Transverse colon (tissue), 4 donors: ENCODE measurements around the gene RGCC. TPM values are rescaled to one million over a fixed set of nuclear protein-coding genes. Genes with fewer than 3 reads are reported as not detected.

Source experiments
- DNase-seq: peaks from one replicate; pipeline ENCODE4 v3.0.0-alpha.2; 2019
- H3K27ac ChIP-seq, 4 donors: fragments of 200-600 bp; sonication (generic); 2 replicates each; pipeline ENCODE4 v1.5.1; 2016 to 2018; ENCODE audit warnings: inconsistent platforms in 4 of 4
- H3K27me3 ChIP-seq: fragments of 200-600 bp; sonication (generic); 2 replicates; pipeline ENCODE4 v1.5.1; 2017; ENCODE audit warnings: inconsistent platforms
- H3K36me3 ChIP-seq, 4 donors: fragments of 200-600 bp; sonication (generic); 2 replicates each; pipeline ENCODE4 v1.5.1; 2017 to 2019; ENCODE audit warnings: inconsistent platforms in 4 of 4
- H3K4me1 ChIP-seq, 4 donors: fragments of 200-600 bp; sonication (generic); 2 replicates each; pipeline ENCODE4 v1.5.1; 2017 to 2020; ENCODE audit warnings: inconsistent platforms in 4 of 4
- H3K4me3 ChIP-seq, 4 donors: fragments of 200-600 bp; sonication (generic); 1 replicate in 1 of 4; 2 replicates in 3 of 4; pipeline versions ENCODE4 v1.5.1 to v1.6.1; 2017 to 2019; ENCODE audit warnings: inconsistent platforms in 4 of 4
- H3K9me3 ChIP-seq, 2 donors: fragments of 200-600 bp; sonication (generic); 2 replicates each; pipeline ENCODE4 v1.5.1; 2017 to 2019; ENCODE audit warnings: inconsistent platforms in 2 of 2
- EP300 ChIP-seq: sonication (generic); formaldehyde crosslinking; IDR thresholded peaks from one replicate; pipeline ENCODE4 v1.6.1; 2017; ENCODE audit warnings: antibody characterized with exemption, low read depth
- POLR2A ChIP-seq: fragments of 450-650 bp; IDR thresholded peaks from one replicate; pipeline ENCODE4 v1.6.1; 2016; ENCODE audit warnings: antibody characterized with exemption, mild to moderate bottlenecking, moderate library complexity
- POLR2AphosphoS5 ChIP-seq, 3 donors: sonication (generic); formaldehyde crosslinking; IDR thresholded peaks; one replicate each; pipeline ENCODE4 v1.6.1; 2016; ENCODE audit warnings: antibody characterized with exemption in 3 of 3
- WGBS, 2 donors: methylation state at CpG; one replicate each; pipeline ENCODE4 v1.1.5; 2018; ENCODE audit warnings: low coverage in 1 of 2; 5-methylcytosine and 5-hydroxymethylcytosine counted together
- in situ Hi-C, 4 donors: fragments of 200-750 bp; cut with MboI; loops; one replicate each; pipeline versions ENCODE4 v1.15.0 to v1.15.1; 2017; ENCODE audit warnings: low sequenced_read_pairs in 3 of 4, low pct_ligation_motif_present in 1 of 4, low pct_unique_long_range_greater_than_20kb in 1 of 4
- intact Hi-C: fragments of 100-400 bp; cut with DNase I; formaldehyde crosslinking; loops from one replicate; pipeline ENCODE4 v1.15.1; 2023; ENCODE audit warnings: low total_unique reads
- total RNA-seq, 4 donors: library from RNA; depleted of rRNA; stranded (reverse); fragments of >200 nt; gene quantifications; one replicate each; pipeline ENCODE4 v1.1.0, GENCODE V29; 2016
- TF ChIP-seq, protein P1 (sequence below), 5 experiments: fragments of 200-600 bp in 3 of 5; fragments of 450-650 bp in 2 of 5; sonication (generic) in 3 of 5; IDR thresholded peaks; 1 replicate in 2 of 5; 2 replicates in 3 of 5; pipeline ENCODE4 v1.5.1; 2016 to 2017; ENCODE audit warnings: antibody characterized with exemption in 5 of 5, inconsistent platforms in 3 of 5, mild to moderate bottlenecking in 2 of 5, moderate library complexity in 1 of 5

Gene RGCC
- total RNA-seq, 4 donors from 2014 or later = 5.6 to 54.1 (median 35.6) TPM

DNA sequence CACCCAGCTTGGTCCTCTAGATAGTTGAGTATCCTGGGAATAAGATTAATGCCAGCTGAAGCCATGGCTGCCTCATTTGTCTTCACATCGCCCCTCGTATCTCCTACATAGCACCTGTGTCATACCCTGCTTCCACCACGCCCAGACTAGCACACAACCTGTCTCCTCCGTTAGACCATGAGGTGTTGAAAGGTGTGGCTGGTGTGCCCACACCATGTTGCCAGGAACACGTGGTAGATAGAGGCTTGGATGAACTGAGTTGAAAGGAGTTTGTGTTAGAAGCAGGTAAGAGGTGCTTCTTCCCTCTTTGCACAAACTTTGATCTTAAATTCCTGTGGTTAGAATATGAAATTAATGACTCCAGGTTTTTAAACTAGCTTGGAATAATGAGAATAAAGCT, 40.1 kb downstream of the RGCC start:
- H3K9me3 ChIP-seq = no peaks in the 10 kb centered on the region
- no peaks in the 10 kb centered on the region for H3K27me3 ChIP-seq
- no peak overlapping the region for H3K4me3 ChIP-seq
- no peaks in the 10 kb centered on the region for H3K36me3 ChIP-seq
- no peak overlapping the region for H3K27ac ChIP-seq
- WGBS, 2 donors = 85% methylated on average over 5 of the region's 5 CpGs; no CpG with 5 or more reads in 1 of the 2 donors
- intact Hi-C loops = no loop called here
- no peak for DNase-seq
- in situ Hi-C loops = no loop called here
- TF ChIP-seq POLR2A (no peak), POLR2AphosphoS5 (IDR thresholded peaks at IDR 0.05) (no peak), EP300 (no peak)
- TF ChIP-seq, protein P1, sequence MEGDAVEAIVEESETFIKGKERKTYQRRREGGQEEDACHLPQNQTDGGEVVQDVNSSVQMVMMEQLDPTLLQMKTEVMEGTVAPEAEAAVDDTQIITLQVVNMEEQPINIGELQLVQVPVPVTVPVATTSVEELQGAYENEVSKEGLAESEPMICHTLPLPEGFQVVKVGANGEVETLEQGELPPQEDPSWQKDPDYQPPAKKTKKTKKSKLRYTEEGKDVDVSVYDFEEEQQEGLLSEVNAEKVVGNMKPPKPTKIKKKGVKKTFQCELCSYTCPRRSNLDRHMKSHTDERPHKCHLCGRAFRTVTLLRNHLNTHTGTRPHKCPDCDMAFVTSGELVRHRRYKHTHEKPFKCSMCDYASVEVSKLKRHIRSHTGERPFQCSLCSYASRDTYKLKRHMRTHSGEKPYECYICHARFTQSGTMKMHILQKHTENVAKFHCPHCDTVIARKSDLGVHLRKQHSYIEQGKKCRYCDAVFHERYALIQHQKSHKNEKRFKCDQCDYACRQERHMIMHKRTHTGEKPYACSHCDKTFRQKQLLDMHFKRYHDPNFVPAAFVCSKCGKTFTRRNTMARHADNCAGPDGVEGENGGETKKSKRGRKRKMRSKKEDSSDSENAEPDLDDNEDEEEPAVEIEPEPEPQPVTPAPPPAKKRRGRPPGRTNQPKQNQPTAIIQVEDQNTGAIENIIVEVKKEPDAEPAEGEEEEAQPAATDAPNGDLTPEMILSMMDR (IDR thresholded peaks at IDR 0.05) = no peak
- H3K4me1 ChIP-seq = peaks cover 0 to 6% (median 0%) of the 10 kb centered on the region in 4 donors

DNA sequence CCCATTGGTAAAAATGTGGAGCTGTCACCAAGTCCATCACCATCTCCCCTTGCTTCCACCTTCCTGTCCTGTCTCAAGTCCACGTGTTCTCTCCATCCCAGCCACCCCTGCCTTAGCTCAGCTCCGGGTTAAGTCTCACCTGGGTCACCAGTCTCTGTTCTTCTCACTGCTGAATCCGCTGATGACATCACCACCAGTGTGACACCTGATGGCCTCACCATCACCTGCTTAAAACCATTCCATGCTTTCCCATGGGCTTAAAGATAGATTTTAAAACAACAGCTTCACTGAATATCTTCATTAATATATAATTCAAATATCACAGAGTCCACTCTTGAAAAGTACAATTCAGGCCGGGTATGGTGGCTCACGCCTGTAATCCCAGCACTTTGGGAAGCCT, 42.1 kb downstream of the RGCC start:
- no peak overlapping the region for H3K4me3 ChIP-seq
- intact Hi-C loops (no loop called here), in situ Hi-C loops (no loop called here)
- no peak for DNase-seq
- H3K9me3 ChIP-seq = no peaks in the 10 kb centered on the region
- TF ChIP-seq POLR2AphosphoS5 (IDR thresholded peaks at IDR 0.05) (no peak), POLR2A (no peak), EP300 (no peak)
- 93 to 95% methylated on average over 5 of the region's 5 CpGs for WGBS, 2 donors
- no peaks in the 10 kb centered on the region for H3K27me3 ChIP-seq
- H3K36me3 ChIP-seq = no peaks in the 10 kb centered on the region
- H3K4me1 ChIP-seq = no peaks in the 10 kb centered on the region
- H3K27ac ChIP-seq = no peak overlapping the region

DNA sequence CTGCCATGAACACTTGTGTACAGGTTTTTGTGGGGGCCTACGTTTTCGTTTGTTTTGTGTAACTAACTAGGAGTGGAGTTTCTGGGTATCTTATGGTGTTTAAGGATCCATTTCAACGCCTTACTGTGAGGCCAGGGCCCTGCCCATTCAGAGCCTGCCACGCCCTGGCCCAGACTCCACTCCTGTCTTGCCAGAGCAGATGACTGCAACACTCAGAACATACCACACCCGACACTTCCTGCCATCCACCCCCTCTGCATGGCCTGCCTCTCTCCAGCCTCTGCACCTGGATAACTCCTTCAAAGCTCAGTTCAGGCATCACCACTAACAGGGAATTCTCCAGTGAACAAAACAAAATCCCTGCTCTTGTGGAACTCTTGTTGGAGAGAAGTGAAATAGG, 43.2 kb downstream of the RGCC start:
- in situ Hi-C loops (no loop called here), intact Hi-C loops (no loop called here)
- H3K4me3 ChIP-seq = no peak overlapping the region
- DNase-seq = peak; percentile 42
- no peaks in the 10 kb centered on the region for H3K4me1 ChIP-seq
- H3K36me3 ChIP-seq = no peaks in the 10 kb centered on the region
- H3K9me3 ChIP-seq = no peaks in the 10 kb centered on the region
- H3K27me3 ChIP-seq = no peaks in the 10 kb centered on the region
- WGBS, 2 donors = 44 to 48% methylated on average over 3 to 5 of the region's 5 CpGs
- TF ChIP-seq POLR2AphosphoS5 (IDR thresholded peaks at IDR 0.05) = no peak
- TF ChIP-seq, protein P1 (IDR thresholded peaks at IDR 0.05) = no peak
- no peak for TF ChIP-seq EP300
- TF ChIP-seq POLR2A = no peak
- peak overlapping the region in 2 of 4 donors; percentile 31 to 57 for H3K27ac ChIP-seq

DNA sequence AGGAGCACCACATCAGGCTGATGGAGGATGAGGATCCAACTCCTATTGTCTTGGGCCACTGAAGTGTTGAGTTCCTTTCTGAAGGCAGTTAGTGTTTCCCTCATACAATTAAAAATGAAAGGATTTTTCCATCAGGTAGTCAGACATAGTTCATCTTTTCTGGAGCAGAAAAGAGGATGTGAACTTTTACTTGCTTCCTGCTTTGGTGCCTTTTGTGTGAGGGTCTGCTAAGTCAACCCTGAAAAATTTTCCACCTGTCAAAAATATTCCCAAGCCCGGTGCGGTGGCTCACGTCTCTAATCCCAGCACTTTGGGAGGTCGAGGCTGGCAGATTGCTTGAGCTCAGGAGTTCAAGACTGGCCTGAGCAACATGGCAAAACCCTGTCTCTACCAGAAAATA, 43.9 kb downstream of the RGCC start:
- in situ Hi-C loops (no loop called here), intact Hi-C loops (no loop called here)
- Histone ChIP-seq H3K4me3 (no peak overlapping the region), H3K27me3 (no peaks in the 10 kb centered on the region), H3K9me3 (no peaks in the 10 kb centered on the region), H3K36me3 (no peaks in the 10 kb centered on the region), H3K4me1 (no peaks in the 10 kb centered on the region), H3K27ac (peak overlapping the region in 2 of 4 donors; percentile 48 to 57)
- no peak for DNase-seq
- WGBS, 2 donors = 74% methylated on average over 4 of the region's 4 CpGs; no CpG with 5 or more reads in 1 of the 2 donors
- TF ChIP-seq POLR2A (no peak), EP300 (no peak)
- TF ChIP-seq, protein P1 (IDR thresholded peaks at IDR 0.05) = no peak

- Histone ChIP-seq H3K27me3 (no peaks in the 10 kb centered on the region), H3K9me3 (no peaks in the 10 kb centered on the region), H3K36me3 (no peaks in the 10 kb centered on the region), H3K4me1 (no peaks in the 10 kb centered on the region), H3K4me3 (no peak overlapping the region), H3K27ac (peak overlapping the region in 2 of 4 donors; percentile 48 to 57)
- 79 to 85% methylated on average over 4 to 5 of the region's 5 CpGs for WGBS, 2 donors
- TF ChIP-seq POLR2AphosphoS5 (IDR thresholded peaks at IDR 0.05) = no peak
- TF ChIP-seq EP300 = no peak
- TF ChIP-seq, protein P1 (IDR thresholded peaks at IDR 0.05) = no peak
- TF ChIP-seq POLR2A = no peak
- intact Hi-C loops (no loop called here), in situ Hi-C loops (no loop called here)
- no peak for DNase-seq
These were observed 44.7 kb downstream of the RGCC start for GRCh38 chr13:41502031-41502430.
